IPS DF 4.7 (cell line): ENCODE measurements around the gene COPZ2.
"Not testable (repeated sequence)": the region's sequence is repeated elsewhere in the genome, so short reads cannot be mapped to it uniquely, and the experiment has no call there.

Source experiments
- DNase-seq: peaks from one replicate; pipeline ENCODE4 v3.0.0-alpha.2; 2013; ENCODE audit warnings: low spot score; ENCODE audit errors: extremely low read depth

COPZ2 gene

GRCh38 chr17:48031966-48032365 is 5.6 kb downstream of the COPZ2 start:
- DNase-seq = no peak

GRCh38 chr17:48030531-48030930 is 7.1 kb downstream of the COPZ2 start:
- no peak for DNase-seq

DNA sequence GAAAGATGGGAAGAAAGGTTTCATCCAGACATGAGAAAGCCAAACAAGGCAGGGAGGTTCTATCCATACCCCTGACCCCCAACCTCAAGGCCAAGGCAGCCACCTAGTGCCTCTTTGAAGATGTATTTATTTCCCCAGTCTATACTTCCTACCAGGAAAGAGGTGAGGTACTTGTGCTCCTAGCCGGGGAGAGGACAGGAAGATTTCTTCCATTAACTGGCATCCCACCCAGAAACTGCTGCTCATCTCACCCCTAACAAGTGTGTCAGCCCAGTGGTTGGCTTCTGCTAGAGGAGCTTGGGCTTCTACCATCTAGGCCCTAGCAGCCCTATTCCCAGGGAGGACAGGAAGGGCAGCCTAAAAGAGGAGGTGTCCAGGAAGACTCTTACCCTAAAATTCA is 8.9 kb downstream of the COPZ2 start:
- no peak for DNase-seq

DNA sequence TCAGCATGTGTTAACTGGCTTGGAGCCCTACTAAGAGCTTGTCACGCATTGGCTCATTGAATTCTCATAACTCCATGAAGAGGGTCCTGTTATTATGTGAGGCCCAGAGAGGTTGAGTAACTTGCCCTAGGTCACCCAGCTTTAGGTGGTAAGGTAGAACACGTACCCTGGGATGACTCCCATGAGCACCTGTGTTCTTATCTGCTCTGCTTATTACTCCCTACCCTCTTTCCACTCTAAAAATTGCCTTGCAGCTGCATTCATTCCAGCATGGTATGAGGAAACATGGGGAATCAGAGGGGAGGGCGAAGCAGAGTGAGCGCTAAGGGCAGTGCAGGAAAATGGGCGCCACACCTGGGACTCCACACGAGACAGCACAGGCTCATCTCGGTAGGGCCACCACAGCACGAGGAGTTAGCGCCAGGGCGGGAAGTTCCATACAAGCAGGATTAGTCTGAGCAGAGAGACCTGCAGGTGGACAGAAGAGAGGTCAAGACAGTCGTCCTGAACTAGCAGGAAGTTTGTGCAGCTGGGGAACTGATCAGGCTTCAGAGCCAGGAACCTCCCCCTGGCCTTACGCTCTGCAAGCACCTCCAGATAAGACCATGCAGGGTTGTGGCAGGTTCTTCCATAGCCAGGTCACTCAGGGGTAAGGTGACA is 10.1 kb downstream of the COPZ2 start:
- DNase-seq = no peak

GRCh38 chr17:48026502-48027321 is 10.9 kb downstream of the COPZ2 start:
- DNase-seq = no peak

- DNase-seq = no peak
Observed at GRCh38 chr17:48025904-48026501, 11.6 kb downstream of the COPZ2 start.

GRCh38 chr17:48025040-48025903 is 12.3 kb downstream of the COPZ2 start:
- DNase-seq = no peak

DNA sequence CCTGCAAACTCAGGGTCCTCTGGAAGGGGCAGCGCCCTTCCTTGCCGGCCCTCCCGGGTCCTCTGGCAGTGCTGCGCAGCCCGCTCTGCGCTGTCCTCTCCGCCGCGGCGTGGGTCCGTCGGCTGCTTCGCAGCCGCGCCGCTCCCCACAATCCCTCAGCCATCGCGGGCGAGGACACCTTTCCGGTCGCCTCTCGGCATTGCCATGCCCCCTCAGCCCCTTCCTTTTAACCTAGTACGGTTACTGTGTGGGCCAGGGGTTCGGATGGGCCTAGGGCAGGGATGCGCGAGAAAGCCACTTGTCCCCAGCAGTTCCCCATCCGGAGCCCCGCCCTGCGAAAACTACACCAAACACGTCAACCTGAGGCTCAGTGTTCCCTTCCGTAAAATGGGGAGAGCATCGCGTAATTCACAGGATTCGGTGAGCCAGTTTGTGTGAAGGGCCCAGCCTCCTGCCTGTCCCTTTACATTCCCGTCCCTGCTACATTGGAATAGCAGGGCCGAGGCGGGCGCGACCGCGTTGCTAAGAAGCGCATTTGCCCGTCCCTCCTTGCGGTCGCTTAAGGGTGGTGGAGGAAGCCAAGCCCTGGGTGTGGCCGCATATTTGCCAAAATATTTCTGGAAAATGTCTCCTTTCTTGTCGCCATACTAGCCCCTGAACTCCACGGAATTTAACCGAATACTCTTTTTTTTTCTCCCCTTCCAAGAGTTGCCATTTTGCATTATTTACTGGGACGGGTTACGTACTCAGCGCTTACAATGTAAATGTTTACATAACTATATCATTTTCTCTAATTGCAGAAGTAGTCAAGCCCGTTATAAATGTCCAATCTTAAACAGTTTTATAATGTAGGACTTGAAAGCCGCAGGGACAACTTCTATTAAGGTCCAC is 13.2 kb downstream of the COPZ2 start:
- no peak for DNase-seq

DNA sequence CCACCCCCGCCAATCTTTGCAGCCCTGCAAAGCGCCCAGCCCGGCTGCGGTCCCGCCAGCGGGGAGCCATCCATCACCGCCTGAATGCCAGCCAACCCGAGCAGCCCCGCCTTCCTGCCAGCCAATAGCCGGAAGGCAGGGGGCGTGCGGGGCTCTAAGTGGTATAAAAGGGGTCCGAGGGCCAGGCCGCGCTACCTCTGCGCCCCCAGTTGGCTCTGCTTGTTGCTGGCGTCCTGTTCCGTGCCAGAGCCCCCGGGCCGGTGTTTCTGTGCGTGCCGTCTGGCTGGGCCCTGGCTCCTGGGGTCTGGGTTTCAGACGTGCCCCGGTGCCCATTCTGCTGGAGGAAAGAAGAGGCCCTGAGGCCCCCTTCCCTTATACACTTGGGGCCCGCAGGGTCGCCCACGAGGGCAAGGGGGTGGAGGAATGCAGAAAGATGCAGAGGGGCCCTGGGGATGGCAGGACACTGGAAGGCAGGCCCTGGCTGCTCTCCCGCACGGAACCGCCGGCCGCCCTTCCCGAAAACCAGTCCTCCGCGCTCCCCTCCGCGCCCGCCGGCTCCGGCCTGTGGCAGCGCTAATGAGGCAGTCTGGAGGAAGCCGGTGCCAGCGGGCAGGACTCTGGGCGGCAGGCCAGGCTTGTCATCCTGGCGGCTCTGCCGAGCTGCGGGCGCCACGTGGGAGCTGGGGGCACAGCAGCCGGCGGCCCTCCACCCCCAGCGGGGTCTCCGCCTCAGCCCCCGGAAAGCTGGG is 14.0 kb downstream of the COPZ2 start:
- DNase-seq = no peak

DNA sequence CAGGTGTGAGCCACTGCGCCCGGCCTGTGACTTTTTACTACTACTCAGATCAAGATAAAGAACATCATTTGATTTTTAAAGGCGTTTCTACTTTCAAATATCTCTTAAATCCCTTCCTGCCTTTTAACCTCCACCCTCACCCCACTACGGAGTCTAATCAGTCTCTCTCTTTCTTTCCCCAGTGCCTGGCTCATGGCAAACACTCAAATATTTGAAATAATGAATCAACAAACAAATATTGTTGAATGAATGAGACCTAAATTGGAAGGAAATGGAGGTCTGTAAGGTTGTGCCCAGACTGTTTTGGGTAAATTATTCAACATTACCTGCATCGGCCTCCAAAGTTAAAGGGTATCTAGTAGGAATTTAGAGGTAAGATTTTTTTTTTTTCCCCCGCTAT is 14.7 kb downstream of the COPZ2 start:
- DNase-seq = no peak

GRCh38 chr17:48021934-48022333 is 15.7 kb downstream of the COPZ2 start:
- DNase-seq = no peak

GRCh38 chr17:48017817-48018158 is 19.8 kb downstream of the COPZ2 start:
- not testable (repeated sequence) for DNase-seq

DNA sequence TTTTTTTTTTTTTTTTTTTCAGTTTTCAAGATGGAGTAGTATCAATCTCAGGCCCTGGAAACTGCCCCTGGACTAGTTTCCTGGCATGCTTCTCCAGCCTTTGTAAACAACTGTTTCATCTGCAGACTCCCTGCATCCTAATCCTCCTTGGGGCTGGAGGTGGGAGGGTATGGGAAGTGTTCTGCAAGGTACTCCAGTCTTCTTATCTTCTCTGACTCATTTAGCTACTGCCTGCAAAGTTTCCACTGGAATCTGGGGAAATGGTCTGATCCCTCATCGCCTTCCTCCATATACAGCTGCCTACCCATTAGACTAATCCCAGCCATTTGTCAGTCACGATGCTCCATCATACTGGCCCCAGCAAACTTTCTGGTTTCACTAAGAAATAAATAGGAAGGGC is 21.5 kb downstream of the COPZ2 start:
- DNase-seq = no peak

DNA sequence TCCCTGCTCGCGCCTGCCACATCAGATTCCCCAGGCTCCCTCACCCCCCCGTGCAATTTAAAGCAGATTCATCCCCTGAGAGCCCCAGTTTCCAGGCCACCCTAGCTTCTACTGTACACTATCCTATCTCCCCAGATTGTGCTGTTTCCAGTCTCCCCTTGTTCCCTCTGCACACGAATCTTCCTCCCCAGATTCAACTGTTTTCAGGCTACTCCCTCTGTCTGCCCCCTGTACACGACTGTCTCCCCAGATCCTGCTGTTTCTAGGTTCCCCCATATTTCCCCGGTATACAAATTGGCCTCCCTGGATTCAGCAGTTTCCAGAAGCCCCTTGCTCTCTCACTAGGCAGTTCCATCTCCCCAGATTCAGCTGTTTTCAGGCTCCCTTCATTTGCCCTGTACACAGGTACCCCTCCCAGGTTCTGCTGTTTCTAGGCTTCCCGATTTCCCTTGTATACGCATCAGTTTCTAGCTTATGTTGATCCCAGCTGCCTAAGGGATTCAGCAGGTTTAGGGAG is 22.9 kb downstream of the COPZ2 start:
- DNase-seq = no peak

DNA sequence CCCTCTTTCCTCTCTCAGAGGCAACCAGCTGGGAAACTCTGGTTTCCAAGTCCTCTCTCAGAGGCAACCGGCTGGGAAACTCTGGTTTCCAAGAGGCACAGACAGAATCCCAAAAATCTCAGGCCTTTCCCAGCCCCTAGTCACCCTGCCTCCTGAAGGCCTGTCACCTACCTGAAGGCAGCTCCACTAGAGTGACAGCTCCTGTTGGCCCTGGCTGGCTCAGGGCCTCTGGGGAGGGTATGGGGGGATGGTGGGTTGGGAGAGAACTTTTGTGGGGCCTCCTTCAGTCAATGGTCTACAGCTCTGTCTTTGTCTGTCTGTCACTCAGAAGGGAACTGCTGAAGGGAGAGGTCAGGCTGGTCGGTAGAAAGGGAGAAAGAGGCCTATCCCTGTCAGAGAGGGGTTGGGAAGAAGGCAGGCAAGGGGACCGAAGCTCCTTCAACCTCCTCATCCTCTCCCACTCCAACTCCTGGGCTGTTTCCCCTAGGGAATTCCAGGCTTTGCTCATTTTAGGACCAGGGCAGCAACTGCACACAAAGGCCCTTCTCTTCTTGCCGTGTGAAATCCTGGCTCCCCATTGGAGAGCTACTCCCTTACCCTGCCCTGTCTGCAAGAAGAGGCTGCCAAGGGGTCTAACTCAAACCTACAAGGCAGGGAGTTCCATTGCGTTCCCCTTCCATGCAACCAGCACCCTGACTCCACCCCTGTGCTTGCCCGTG is 23.6 kb downstream of the COPZ2 start:
- DNase-seq = no peak

- no peak for DNase-seq
Observed at GRCh38 chr17:48012654-48013053, 24.9 kb downstream of the COPZ2 start.

- no peak for DNase-seq
Observed at GRCh38 chr17:48012151-48012520, 25.5 kb downstream of the COPZ2 start.

- DNase-seq = no peak
Observed at GRCh38 chr17:48011405-48012150, 26.0 kb downstream of the COPZ2 start.
